GM12878 (cell line): ENCODE data around the gene SPTLC2.

Source experiments
- BMI1 ChIP-seq: fragments of 450-650 bp; IDR thresholded peaks from 2 replicates; pipeline ENCODE4 v1.6.1; 2016; ENCODE audit warnings: mild to moderate bottlenecking, moderate library complexity, borderline replicate concordance
- POLR2A ChIP-seq: IDR thresholded peaks from 2 replicates; pipeline ENCODE4 v1.6.1; 2011; ENCODE audit warnings: low read depth, mild to moderate bottlenecking, low read length
- POLR2AphosphoS2 ChIP-seq: IDR thresholded peaks from 2 replicates; pipeline ENCODE4 v1.6.1; 2011; ENCODE audit warnings: low read depth, mild to moderate bottlenecking, low read length, improper control_type of control experiment, moderate library complexity
- TF ChIP-seq, protein P1 (sequence below), 3 experiments: IDR thresholded peaks in 2 of 3; conservative IDR thresholded peaks in 1 of 3; 2 replicates each; pipeline ENCODE4 v1.5.1; 2011; ENCODE audit warnings: low read depth in 3 of 3, low read length in 3 of 3, mild to moderate bottlenecking in 3 of 3, control low read depth in 2 of 3, moderate library complexity in 2 of 3, inconsistent platforms in 1 of 3, mixed read lengths in 1 of 3; ENCODE audit not compliant: control insufficient read depth in 2 of 3, insufficient read depth in 1 of 3; ENCODE audit errors: extremely low read depth in 1 of 3

DNA sequence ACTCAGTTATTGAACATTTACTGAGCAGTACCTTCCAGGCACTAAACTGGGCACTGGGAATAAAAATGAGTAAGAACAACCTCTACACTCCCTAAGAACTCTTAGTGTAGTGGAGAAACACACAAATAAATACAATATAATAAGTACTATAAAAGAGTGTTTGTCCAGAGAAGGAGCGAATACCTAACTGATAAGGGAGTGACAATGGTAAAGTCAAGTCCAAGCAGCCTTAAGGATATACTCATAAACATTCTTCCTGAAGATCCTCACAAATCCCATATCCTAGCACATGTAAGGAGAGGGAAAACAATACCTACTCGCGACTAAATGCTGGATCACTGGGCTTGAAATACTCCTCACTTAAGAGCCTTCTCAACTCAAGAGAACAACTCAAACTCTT, 32.8 kb downstream of the SPTLC2 start:
- TF ChIP-seq, protein P1, sequence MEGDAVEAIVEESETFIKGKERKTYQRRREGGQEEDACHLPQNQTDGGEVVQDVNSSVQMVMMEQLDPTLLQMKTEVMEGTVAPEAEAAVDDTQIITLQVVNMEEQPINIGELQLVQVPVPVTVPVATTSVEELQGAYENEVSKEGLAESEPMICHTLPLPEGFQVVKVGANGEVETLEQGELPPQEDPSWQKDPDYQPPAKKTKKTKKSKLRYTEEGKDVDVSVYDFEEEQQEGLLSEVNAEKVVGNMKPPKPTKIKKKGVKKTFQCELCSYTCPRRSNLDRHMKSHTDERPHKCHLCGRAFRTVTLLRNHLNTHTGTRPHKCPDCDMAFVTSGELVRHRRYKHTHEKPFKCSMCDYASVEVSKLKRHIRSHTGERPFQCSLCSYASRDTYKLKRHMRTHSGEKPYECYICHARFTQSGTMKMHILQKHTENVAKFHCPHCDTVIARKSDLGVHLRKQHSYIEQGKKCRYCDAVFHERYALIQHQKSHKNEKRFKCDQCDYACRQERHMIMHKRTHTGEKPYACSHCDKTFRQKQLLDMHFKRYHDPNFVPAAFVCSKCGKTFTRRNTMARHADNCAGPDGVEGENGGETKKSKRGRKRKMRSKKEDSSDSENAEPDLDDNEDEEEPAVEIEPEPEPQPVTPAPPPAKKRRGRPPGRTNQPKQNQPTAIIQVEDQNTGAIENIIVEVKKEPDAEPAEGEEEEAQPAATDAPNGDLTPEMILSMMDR (IDR thresholded peaks at IDR 0.05 in 2 of 3, conservative IDR thresholded peaks at IDR 0.05 in 1 of 3; ENCODE audit: control insufficient read depth in 2 of 3, extremely low read depth in 1 of 3, insufficient read depth in 1 of 3, low read depth in 3 of 3, low read length in 3 of 3) = no peak
- TF ChIP-seq POLR2A = no peak
- TF ChIP-seq POLR2AphosphoS2 = no peak
- TF ChIP-seq BMI1 = no peak
